HG03442 (cell line): ENCODE measurements around the gene GPX2.

ENCODE experiments used
- ATAC-seq: cut with Tn5 transposase; IDR thresholded peaks from one replicate; pipeline ENCODE4 v1.9.1; 2021; ENCODE audit warnings: mild to moderate bottlenecking, moderate library complexity; ENCODE audit not compliant: unreplicated experiment

GPX2 gene

DNA sequence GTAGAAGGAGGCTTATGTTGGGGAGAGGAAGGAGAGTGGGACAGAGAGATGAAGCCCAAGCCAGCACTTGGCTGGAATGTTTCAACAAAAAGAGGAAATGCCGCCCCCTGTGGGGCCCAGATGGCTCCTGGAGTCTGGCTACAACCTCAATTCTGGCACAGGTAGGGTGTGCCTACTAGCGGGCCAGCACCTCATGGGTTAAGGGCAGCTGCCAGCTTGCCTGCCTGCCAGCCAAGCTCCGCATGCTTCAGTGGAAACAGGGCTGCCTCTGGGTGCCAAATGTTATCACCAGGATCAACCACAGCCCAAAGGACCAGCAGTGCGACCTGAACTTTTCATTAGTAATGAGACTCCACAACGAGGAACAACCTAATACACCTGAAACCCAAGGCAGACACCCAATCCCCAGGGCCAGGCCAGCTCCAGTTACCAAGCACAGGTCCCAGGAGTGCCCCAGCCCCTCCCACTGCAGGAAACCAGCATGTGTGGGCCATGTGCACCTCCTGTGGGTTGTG lies 18.3 kb upstream of the GPX2 start:
- ATAC-seq: no peak

DNA sequence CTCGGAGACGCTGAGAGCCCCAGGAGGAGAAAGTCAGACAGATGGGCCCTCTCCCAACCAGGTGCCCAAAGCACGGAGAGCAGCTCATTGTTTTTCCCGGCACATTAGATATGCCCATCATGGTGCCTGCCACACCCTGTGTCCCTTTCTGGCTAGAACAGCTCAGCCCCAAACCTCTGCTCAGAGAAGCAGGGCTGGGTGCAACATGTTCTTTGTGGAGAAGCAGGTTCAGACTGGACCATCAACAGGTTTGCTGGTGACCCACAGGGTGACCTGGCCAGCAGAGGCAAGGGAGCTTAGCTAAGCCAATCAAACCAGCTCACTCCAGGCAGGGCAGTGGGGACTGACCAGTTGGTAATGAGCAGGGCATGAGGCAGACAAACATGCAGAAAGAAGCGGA lies 16.2 kb upstream of the GPX2 start:
- no peak for ATAC-seq

DNA sequence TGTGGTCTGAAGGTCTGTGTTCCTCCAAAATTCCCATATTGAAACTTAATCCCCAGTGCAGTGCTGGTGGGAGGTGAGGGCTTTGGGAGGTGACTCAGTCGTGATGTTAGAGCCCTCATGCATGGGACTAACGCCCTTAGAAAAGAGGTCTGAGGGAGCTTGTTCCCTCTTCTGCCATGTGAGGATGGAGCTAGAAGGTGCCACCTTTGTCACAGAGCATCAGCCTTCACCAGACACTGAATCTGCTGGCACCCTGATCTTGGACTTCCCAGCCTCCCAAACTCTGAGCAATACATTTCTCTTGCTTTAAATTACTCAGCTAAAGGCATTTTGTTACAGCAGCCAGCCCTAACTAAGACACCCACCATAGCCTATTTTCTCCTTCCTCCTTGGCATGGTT lies 15.7 kb upstream of the GPX2 start:
- ATAC-seq: no peak

DNA sequence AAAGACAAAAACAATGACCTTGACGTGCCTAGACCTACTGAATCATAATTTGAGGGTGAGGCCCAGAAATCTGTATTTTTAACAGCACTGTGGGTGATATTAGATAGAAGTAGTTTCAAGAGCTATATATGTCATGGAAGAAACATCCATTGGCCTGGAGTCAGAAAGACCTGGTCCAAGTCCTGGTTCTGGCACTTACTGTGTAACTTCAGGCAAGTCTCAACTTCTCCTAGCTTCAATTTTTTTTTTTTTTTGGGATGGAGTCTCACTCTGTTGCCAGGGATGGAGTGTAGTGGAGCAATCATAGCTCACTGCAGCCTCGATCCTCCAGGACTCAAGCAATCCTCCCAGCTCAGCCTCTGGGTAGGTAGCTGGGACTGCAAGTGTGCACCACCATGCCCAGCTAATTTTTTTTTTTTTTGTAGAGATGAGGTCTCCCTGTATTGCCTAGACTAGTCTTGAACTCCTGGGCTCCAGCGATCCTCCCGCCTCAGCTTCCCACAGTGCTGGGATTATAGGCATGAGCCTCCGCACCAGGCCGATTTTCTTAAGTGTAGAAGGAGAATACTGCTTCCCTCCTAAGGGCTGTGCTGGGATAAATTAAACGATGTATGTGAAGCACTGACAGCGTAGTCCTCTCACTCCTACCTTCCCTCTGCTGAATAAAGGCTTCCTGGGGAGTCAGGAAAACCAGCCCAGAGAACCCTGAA lies 14.3 kb upstream of the GPX2 start:
- ATAC-seq: no peak

DNA sequence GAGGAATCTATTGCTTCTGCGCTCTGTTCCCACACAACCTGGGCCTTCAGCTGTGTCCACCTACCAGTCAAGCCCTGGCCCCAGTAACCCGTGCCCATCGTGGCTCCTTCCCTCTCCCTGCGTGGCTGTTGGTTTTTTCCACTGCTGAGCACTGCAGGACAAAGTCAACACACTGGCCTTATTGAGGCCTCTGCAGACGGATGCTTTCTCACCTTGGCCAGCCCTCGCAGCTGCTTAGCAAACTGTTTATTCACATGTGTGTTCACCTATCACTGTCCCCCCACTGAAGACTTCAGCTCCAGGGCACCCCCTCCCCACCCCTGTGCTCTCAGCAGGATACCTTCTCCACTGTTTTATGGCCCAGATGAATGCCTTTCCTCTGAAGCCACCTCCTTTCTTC lies 12.8 kb upstream of the GPX2 start:
- ATAC-seq: no peak

DNA sequence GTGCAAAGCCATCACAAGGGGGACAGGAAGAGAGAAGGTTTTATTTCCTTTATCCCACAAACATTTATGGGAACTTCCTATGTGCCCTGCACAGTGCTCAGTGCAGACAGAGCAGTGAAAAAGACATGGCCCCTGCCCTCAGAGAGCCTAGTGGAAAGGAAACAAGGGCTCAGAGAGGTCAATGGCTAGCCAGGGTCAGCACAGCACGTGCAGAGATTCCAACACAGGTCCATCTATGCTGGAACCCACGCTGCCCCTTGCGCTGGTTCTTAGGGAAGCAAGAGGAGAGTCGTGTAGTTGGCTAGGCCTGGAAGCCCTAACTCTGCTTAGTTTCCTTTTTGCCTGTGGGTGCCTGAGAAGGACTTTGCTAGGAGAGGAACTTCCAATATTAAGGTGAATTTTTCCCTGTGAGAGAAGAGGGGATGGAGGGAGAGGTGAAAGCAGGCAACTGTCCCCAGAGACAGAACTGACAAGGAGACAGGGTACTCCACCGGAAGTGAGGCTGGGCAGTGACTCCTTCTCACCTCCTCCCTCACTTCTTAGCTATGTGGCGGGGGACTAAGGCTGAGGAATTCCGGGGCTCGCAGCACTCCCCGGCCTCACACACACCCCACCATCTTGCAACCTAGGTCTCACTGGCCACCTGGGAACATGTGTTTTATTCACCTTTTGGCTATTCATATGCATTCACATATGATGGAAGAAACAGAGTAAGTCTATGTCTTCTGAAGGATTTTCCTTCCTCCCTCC lies 12.1 kb upstream of the GPX2 start:
- no peak for ATAC-seq

DNA sequence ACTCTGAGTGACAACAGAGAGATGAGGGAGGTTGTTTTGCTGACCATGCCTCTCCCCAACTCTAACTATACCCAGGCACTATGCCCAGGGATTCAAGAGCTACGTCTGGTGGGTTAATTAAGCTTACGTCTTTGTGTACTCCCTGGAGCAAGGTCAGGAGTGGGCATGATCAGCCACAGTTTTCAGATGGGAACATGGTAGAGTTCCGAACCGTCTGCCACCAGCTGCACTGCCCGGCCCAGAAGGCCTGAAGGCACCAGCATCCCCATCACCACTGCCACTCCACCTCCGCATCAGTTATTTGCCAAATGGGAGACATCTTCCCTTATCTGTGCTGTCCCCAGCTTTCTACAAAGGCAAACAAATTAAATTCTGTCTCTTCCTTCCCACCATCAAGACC lies 11.1 kb upstream of the GPX2 start:
- ATAC-seq: no peak

DNA sequence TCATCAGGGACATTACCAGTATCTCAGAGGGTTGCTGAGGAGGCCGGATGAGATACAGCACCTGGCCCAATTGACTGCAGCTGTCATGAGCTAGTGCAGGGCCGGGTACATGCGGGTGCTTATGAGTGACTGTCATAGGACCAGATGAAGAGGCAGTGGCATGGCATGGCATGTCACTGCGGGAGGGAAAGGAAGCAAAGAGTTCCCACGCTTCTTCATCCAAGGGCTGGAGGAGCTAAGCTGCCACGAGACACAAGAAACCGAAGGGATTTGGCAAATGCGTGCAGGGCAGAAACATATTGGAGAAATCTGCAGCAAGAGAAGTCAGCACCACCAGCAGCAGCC lies 10.7 kb upstream of the GPX2 start:
- no peak for ATAC-seq

DNA sequence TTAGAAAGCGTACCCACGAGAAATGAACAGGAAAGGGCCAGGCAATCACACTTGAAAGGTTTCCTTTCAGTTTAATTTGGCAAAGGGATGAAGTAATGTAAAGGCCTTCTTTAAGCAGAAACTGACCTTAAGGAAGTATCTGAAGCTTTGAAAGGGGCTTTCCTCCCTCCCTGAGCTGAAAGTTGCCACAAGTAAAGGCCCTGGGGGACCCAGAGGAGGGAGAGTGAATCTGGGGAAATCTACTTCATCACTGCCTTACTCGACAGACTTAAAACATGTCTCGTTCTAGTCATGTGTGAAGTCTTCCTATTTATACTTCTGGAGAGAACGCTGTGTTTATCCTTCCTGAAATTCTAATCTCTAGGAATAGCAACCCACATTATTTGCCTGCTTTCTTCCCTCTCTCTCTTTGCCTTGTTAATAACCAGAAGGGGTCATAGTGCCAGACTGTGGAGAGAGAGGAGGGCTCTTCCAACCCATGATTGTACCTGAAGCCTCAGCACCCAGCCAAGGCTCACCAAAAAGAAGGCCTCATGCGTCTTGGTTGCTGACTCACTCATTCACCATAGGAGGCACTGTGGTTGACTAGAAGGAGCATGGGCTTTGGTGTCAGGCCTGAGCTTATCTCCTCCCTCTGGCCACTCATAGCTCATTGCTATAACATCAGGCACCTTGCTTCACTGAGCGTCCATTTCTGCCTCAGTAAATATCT lies 10.2 kb upstream of the GPX2 start:
- ATAC-seq: peak; percentile 88

DNA sequence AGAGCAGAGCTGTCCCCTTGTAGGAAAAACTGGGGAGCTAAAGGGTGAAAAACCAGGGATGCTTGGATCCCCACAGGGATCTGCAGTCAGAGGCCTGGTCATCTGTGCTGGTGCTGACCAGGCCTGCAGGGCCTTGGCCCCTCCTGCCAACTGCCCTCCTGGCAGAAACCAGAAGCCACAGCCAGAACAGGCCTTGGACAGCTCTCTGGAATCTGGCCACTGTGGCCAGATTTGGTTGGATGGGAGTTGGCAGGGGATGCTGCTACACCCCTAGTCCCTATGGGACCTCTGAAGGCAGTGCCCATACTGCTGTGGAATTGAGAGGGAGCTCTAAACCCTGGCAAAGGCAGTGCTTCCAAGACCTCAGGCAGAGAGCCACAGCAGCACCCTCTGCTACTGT lies 9.2 kb upstream of the GPX2 start:
- no peak for ATAC-seq

DNA sequence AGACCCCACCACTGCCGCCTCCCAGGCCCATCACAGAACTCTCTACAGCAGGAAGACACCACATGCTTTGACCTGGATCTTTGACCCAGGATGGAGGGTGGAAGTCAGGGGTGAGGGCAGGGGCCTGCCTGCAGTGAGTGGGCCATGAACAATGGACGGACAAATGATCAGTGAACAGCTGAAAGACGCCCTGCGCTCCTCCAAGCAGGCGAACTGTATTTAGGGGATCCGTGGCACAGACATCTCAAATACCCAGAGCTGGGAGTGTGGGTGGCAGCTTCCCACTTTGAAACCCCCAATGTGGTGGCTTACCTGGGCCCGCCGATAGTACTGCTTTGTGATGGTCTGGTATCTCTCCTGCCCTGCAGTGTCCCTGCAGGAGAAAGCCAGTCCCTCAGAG lies 8.7 kb upstream of the GPX2 start:
- ATAC-seq: no peak

DNA sequence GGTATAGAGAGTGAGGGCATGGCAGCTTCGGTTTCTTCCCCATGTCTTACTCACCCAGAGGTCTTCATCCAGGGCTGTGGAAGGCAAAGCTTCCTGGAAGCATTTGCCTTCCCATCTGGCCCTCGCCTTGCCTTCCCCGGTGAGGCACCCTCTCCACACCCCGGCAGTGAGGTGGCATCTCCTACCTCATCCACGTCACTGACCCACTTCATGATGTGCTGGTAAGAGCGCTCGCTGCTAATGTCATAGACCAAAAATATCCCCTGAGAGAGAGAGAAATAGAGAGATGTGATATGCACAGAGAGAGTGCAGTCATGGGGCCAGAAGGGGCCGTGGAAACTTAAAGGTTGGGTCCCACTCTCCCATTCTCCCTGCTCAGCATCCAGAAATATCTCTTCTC lies 8.3 kb upstream of the GPX2 start:
- ATAC-seq: no peak

DNA sequence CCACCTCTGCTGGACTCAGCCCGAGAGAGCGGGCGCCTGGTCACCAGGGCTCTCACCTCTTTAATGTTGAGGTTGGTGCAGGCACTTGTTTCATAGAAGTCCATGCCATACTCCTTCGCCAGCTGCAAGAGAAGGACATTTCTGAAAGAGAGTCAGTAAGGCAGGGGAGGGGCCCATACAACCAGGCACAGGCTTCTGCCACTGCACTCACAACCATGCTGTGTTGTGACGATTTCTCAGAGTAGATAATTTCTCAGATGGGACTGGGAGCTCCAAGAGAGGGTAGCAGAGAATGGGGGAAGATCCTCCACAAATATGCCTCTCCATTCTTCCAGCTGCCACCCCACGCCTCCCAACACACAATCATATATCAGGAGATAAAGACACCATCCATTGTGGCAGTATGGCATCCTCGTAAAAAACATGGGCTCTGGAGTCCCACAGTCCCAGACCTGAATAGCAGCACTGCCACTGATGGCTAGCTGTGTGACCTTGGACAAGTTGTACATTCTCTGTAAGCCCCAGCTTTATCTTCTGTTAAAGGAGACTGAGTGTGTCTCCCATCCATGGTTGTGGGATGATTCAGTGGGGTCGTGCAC lies 6.2 kb upstream of the GPX2 start:
- no peak for ATAC-seq

DNA sequence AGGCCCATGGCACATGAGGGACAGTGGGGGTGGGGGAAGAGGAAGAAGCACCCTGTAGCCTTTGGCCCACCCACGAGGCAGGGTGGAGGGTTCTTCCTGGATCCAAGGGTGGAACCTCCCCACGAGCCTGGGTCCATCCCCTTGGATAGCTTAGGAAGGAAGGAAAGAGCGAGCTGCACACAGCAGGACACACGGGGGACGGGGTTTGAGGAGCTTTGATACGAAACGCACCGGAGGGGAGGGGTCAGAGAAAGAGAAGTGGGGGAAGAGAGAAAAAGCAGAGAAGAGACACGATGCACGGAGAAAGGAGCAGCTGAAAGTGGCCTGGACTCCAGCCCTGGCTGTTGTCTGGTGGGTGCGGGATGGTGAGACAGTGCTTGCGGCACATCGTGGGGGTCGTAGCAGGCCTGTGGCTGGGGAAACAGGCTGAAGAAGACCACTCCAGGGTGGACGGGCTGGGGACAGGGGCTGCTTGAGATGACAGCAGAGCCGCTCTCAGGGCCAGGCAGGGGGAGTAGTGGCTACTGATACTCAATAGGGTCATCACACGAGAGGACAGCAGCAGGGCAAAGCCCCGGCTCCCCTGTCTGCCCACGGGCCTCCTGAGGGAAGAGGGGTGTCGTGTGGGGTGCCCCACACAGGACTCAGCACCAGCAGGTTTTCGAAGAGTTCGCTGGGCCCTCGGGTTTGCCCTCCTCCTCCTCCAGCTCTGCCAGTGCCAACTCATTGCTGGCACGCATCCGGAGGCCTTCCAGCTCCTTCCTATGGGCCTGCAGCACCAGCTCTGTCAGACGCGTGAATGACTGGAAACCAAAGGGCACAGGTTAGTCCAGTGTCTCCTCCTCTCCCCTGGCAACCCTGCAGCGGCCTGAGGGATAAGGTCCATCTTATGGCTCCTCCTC lies 5.4 kb upstream of the GPX2 start:
- no peak for ATAC-seq

DNA sequence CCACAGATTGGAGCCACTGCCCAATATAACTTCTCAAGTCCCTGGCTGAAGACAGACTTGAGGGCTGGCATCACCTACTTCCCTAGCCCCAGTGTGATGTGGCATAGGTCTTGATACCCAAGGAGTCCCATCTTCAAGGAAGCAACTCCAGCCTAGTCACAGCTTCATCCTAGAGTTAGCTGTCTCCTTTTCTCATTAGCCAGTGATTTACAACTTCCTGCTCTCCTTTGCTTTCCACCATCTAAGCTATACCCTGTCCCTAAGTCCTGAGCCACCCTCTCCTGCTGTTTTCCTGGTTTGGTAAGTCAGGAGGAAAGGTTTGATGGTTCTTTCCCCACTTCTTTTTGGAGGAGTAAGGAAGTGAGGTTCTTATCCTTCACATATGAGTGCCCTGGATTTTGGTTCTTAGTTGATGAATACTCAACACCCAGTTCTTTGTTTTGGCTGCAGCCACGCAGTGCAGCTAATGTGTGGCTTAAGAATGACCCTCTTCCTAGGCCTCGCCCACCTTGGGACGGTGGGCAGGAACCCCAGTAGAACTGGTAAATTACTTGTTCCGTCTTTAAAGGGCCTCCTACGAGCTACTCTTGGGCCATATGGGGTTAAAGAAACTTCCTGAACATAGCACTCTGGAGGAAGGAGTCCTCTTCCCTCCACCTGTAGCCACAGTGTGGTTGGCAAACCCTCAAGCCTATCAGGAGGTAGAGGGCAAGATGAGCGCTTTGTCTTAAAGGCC lies 3.9 kb upstream of the GPX2 start:
- ATAC-seq: no peak

DNA sequence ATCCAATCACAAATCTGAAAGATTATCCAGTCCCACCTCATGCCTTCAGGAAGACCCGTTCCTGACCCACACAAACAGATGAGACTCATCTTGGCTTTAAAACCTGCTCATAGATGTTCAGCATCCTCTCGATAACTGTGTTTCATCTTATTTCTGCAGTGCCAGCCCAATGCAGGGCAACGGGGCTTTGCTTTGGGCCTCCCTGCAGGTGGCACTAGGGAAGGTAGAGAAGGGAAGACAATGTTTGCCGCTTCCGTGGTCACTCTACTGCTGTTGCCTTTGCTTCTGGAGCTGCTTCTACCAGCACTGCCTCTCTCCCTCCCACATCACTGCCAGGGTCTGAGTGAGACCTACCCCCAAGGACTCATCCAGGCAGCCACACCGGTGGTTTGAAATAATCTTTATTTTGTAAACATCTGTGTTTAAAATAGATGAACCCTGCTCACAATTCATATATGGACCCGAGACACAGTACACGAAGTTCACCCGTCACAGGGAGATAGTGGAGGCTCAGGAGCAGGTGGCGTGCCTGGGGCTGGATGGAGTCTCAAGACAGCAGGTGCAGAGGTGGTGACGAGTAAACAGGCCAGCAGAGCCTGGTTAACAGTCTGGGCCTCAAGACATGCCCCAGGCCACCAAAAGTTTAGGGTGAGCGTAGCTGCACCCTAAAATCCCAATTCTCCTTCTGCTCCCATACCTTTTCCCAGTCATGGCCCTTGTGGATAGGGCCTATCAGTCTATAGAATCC lies 3.1 kb upstream of the GPX2 start:
- ATAC-seq: no peak

DNA sequence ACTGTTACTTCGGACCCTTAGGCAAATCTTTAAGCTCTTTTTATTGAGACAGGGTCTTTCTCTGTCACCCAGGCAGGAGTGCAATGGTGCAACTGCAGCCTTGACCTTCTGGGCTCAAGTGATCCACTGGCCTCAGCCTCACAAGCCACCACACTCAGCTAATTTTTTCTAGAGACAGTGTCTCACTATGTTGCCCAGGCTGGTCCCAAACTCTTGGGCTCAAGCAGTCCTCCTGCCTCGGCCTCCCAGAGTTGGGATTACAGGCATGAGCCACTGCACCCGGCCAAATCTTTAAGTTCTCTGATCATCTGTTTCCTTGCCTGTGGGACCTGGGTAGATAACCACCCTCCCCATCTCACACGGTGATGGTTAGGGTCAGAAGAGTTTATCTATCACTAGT lies 2.3 kb upstream of the GPX2 start:
- no peak for ATAC-seq

DNA sequence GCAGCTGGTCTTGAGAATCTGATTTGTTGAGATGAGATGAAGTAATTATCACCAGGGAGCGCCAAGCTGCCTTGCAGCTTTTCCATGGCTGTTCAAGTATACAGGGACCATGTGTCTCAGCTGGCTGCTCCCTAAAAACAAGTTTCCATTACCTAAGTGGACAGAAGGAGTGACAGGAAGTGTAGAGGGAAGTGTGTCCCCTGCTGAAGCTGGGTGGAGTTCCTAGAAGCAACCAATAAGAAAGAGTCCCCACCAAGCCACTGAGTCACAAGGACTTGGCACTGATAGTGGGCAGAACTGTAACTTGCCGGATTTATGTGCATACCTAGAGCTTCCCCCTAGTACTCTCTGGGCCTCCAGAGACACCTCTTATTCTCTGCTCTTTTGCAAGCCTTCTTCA lies 1.5 kb upstream of the GPX2 start:
- no peak for ATAC-seq

DNA sequence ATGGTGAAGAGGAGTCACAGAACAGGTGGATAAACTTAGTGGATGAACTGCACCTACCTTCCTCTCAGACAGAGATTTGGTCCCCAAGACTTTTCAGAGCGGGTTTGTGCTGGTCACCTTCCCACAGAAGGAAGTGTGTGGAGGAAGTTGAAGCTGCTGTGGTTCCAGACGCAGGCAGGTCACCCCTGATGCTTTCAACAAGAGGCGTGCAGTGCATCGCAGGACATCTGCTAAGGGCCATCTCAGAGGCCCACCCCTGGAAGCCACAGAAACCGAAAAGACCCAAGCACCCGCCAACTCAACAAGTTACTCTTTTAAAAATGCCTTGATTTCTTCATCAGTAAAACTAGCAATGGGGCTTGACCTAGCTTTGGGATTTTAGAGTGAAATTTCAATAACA lies 1.0 kb upstream of the GPX2 start:
- ATAC-seq: no peak
